SH-SY5Y (cell line): Measurements from ENCODE around the gene SPSB1.

Experiments used
- GATA2 ChIP-seq: IDR thresholded peaks from 2 replicates; pipeline ENCODE4 v1.6.1; 2011; ENCODE audit warnings: mild to moderate bottlenecking, low read depth, low read length
- GATA3 ChIP-seq: IDR thresholded peaks from 2 replicates; pipeline ENCODE4 v1.6.1; 2011; ENCODE audit warnings: low read depth, mild to moderate bottlenecking, low read length, moderate library complexity

Gene SPSB1

GRCh38 chr1:9321986-9322660, 29.4 kb downstream of the SPSB1 start:
- no peak for TF ChIP-seq GATA2
- no peak for TF ChIP-seq GATA3

- TF ChIP-seq GATA3 (no peak), GATA2 (no peak)
Measured at GRCh38 chr1:9322661-9323244, 30.1 kb downstream of the SPSB1 start.

- TF ChIP-seq GATA3 (no peak), GATA2 (no peak)
Measured at GRCh38 chr1:9324246-9325096, 31.8 kb downstream of the SPSB1 start.

- TF ChIP-seq GATA3 (no peak), GATA2 (no peak)
Measured at GRCh38 chr1:9326596-9326995, 33.9 kb downstream of the SPSB1 start.

GRCh38 chr1:9328201-9328600, 35.5 kb downstream of the SPSB1 start:
- TF ChIP-seq GATA2, result no peak
- TF ChIP-seq GATA3, result no peak

GRCh38 chr1:9328715-9329114, 36.0 kb downstream of the SPSB1 start:
- TF ChIP-seq GATA3, result no peak
- TF ChIP-seq GATA2, result no peak

- TF ChIP-seq GATA2, result no peak
- TF ChIP-seq GATA3, result no peak
Measured at GRCh38 chr1:9331016-9331415, 38.3 kb downstream of the SPSB1 start.

- TF ChIP-seq GATA2 (no peak), GATA3 (no peak)
Measured at GRCh38 chr1:9331558-9332346, 39.1 kb downstream of the SPSB1 start.

- TF ChIP-seq GATA3, result no peak
- no peak for TF ChIP-seq GATA2
Measured at GRCh38 chr1:9332513-9333143, 39.9 kb downstream of the SPSB1 start.

- TF ChIP-seq GATA2 (no peak), GATA3 (no peak)
Measured at GRCh38 chr1:9338397-9339246, 45.9 kb downstream of the SPSB1 start.

- TF ChIP-seq GATA3 (no peak), GATA2 (no peak)
Measured at GRCh38 chr1:9340172-9340854, 47.6 kb downstream of the SPSB1 start.

GRCh38 chr1:9340864-9341263, 48.2 kb downstream of the SPSB1 start:
- no peak for TF ChIP-seq GATA2
- no peak for TF ChIP-seq GATA3

GRCh38 chr1:9341301-9341845, 48.7 kb downstream of the SPSB1 start:
- no peak for TF ChIP-seq GATA3
- no peak for TF ChIP-seq GATA2
